GM23338 (cell line): ENCODE data around the gene PLAA. TPM values are rescaled to one million over a fixed set of nuclear protein-coding genes. Genes with fewer than 3 reads are reported as not detected.

Source experiments
- ATAC-seq: fragments of 200-7000 bp; cut with Tn5 transposase; 3 replicates; pipeline ENCODE4 v1.9.1; 2020
- DNase-seq: peaks from one replicate; pipeline ENCODE4 v3.0.0-alpha.2; 2015; ENCODE audit warnings: low spot score
- H2AFZ ChIP-seq: fragments of 200-600 bp; sonication (generic); 2 replicates; pipeline ENCODE4 v1.8.0; 2016; ENCODE audit warnings: antibody characterized with exemption, mild to moderate bottlenecking, moderate library complexity
- H3F3A ChIP-seq: fragments of 200-600 bp; sonication (generic); replicated peaks from 2 replicates; pipeline ENCODE4 v1.8.0; 2017; ENCODE audit warnings: antibody characterized with exemption, mixed run types, low read depth
- H3K27ac ChIP-seq: fragments of 200-600 bp; sonication (generic); 2 replicates; pipeline ENCODE4 v1.6.1; 2016; ENCODE audit warnings: low read depth
- H3K27me3 ChIP-seq: fragments of 200-600 bp; sonication (generic); 2 replicates; pipeline ENCODE4 v1.8.0; 2016; ENCODE audit warnings: mild to moderate bottlenecking, mixed run types, moderate library complexity; ENCODE audit not compliant: insufficient read depth
- H3K36me3 ChIP-seq: fragments of 200-600 bp; sonication (generic); 2 replicates; pipeline ENCODE4 v1.8.0; 2016; ENCODE audit warnings: mild to moderate bottlenecking; ENCODE audit not compliant: insufficient read depth
- H3K4me1 ChIP-seq: fragments of 200-600 bp; sonication (generic); 2 replicates; pipeline ENCODE4 v1.8.0; 2016; ENCODE audit warnings: mild to moderate bottlenecking, moderate library complexity; ENCODE audit not compliant: insufficient read depth
- H3K4me2 ChIP-seq: fragments of 200-600 bp; sonication (generic); 2 replicates; pipeline ENCODE4 v1.7.1; 2017; ENCODE audit warnings: mixed run types
- H3K4me3 ChIP-seq: fragments of 200-600 bp; sonication (generic); 2 replicates; pipeline ENCODE4 v1.6.1; 2016; ENCODE audit warnings: mixed run types
- H3K79me2 ChIP-seq: fragments of 200-600 bp; sonication (generic); replicated peaks from 2 replicates; pipeline ENCODE4 v1.8.0; 2017; ENCODE audit warnings: mild to moderate bottlenecking; ENCODE audit not compliant: insufficient read depth
- H3K9me2 ChIP-seq: fragments of 200-600 bp; sonication (generic); 2 replicates; pipeline ENCODE4 v1.8.0; 2017; ENCODE audit not compliant: insufficient read depth
- H4K20me1 ChIP-seq: fragments of 200-600 bp; sonication (generic); replicated peaks from 2 replicates; pipeline ENCODE4 v1.8.0; 2017; ENCODE audit warnings: mild to moderate bottlenecking; ENCODE audit not compliant: insufficient read depth
- H3K27ac Mint-ChIP-seq: 2 replicates; pipeline ENCODE4 v1.8.0; 2020; ENCODE audit warnings: inconsistent platforms, mild to moderate bottlenecking, moderate library complexity, mixed read lengths
- H3K27me3 Mint-ChIP-seq: 3 replicates; pipeline ENCODE4 v1.8.0; 2022; ENCODE audit warnings: low read depth, mild to moderate bottlenecking, moderate library complexity, mixed read lengths, inconsistent platforms; ENCODE audit not compliant: insufficient read depth, poor library complexity
- H3K36me3 Mint-ChIP-seq: 3 replicates; pipeline ENCODE4 v1.8.0; 2021; ENCODE audit warnings: low read depth, mild to moderate bottlenecking, inconsistent platforms, moderate library complexity, mixed read lengths
- H3K4me1 Mint-ChIP-seq: 3 replicates; pipeline ENCODE4 v1.8.0; 2020; ENCODE audit warnings: mild to moderate bottlenecking, inconsistent platforms, mixed read lengths
- H3K4me3 Mint-ChIP-seq: 3 replicates; pipeline ENCODE4 v1.8.0; 2021; ENCODE audit warnings: moderate library complexity, mild to moderate bottlenecking, inconsistent platforms, mixed read lengths
- H3K9me3 Mint-ChIP-seq: 3 replicates; pipeline ENCODE4 v1.8.0; 2020; ENCODE audit warnings: moderate library complexity, mild to moderate bottlenecking, inconsistent platforms, mixed read lengths
- EZH2 ChIP-seq: fragments of 200-600 bp; sonication (generic); IDR thresholded peaks from one replicate; pipeline ENCODE4 v1.8.0; 2017; ENCODE audit warnings: antibody characterized with exemption, mild to moderate bottlenecking, low read depth; ENCODE audit not compliant: unreplicated experiment
- EZH2phosphoT487 ChIP-seq: fragments of 200-600 bp; sonication (generic); IDR thresholded peaks from one replicate; pipeline ENCODE4 v1.8.1; 2018; ENCODE audit warnings: antibody characterized with exemption; ENCODE audit not compliant: unreplicated experiment
- JUNB ChIP-seq: IDR thresholded peaks from one replicate; pipeline ENCODE4 v1.6.1; 2016; ENCODE audit warnings: antibody characterized with exemption; ENCODE audit not compliant: unreplicated experiment
- POLR2AphosphoS5 ChIP-seq: IDR thresholded peaks from 2 replicates; pipeline ENCODE4 v1.6.1; 2016; ENCODE audit warnings: antibody characterized with exemption, low read depth
- STAT1 ChIP-seq: IDR thresholded peaks from one replicate; pipeline ENCODE4 v1.6.1; 2016; ENCODE audit warnings: antibody characterized with exemption; ENCODE audit not compliant: unreplicated experiment
- ZNF331 ChIP-seq: fragments of 250-450 bp; sonication (Bioruptor Pico); IDR thresholded peaks from 2 replicates; pipeline ENCODE4 v1.5.0; 2020; ENCODE audit warnings: low read depth, mild to moderate bottlenecking, moderate library complexity
- ZNF462 ChIP-seq: fragments of 250-450 bp; sonication (Bioruptor Pico); IDR thresholded peaks from 2 replicates; pipeline ENCODE4 v1.5.0; 2020; ENCODE audit warnings: mild to moderate bottlenecking, moderate library complexity
- polyA plus RNA-seq: library from polyadenylated mRNA; unstranded; fragments of >200 nt; fragmentation: Nextera tagmentation; extraction: Ambion mirVana; gene quantifications from 2 replicates; pipeline ENCODE4 v1.2.1, GENCODE V29; 2016
- total RNA-seq: library from RNA; depleted of rRNA; stranded (reverse); fragments of >200 nt; shearing (Covaris generic); gene quantifications from 2 replicates; pipeline ENCODE4 v1.2.3, GENCODE V29; 2014
- TF ChIP-seq, protein P1 (sequence below), 2 experiments: fragments of 200-600 bp in 1 of 2; sonication (generic) in 1 of 2; conservative IDR thresholded peaks; 2 replicates each; pipeline versions ENCODE4 v1.5.1 to v1.6.1; 2016 to 2017; ENCODE audit warnings: antibody characterized with exemption in 2 of 2, low read depth in 2 of 2, mild to moderate bottlenecking in 2 of 2, moderate library complexity in 1 of 2

PLAA gene
- total and polyA plus RNA-seq, 2 experiments from 2014 or later: 24.8 to 72.1 TPM

DNA sequence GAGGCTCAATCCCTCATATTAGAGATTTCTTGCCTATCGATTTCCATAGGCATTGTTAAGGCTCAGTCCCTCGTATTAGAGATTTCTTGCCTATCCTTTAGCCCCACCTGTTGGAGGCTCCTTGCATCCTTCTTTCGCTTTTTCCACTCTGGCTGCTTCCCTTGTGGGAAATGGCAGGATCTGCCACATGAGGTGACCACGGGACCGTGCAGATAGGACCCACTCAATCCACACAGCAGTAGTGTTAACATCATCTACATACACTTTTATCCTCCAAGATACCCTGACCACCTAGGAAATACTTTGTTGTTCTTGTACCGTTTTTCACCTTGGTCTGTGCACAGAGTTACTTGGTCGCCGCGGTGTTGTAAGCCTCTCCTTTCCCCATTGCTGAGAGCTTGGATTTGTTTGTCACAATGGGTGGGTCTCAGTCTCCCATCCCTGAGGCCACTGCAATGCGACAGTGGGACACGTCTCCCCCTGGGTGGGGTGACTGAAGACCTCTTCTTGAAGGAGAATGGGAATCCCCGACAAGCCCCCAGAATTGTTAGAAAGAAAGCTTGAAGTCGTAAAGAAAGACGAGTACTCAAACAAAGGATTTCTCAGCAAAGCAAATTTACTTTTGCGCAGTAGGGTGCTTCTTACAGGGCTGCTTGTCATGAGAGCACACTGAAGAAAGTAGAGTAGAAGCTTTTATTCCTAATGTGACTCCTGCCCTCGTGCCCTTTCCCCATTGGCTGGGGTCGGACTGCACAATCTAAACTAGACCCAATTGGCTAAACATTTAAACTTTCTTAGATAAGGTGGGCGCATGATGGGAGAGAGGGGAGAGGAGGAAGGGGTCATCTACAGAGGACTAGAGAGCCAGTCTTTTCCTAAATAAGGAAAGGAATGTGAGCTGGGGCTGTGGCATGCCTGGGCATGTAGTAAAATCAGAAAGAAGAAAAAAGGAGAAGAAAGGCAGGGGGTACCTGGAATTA, 29.0 kb upstream of the PLAA start:
- no peak overlapping the region for H2AFZ ChIP-seq
- no peaks in the 10 kb centered on the region for H3K27me3 ChIP-seq
- H3K27me3 Mint-ChIP-seq: peaks cover 3% of the 10 kb centered on the region
- no peak overlapping the region for H3K4me3 Mint-ChIP-seq
- 0 out of 2 replicates have a peak overlapping the region, but pooled peaks have one; percentile 5 for H3K4me3 ChIP-seq
- no peaks in the 10 kb centered on the region for H4K20me1 ChIP-seq
- 0 out of 2 replicates have a peak, but pooled peaks cover 3% of the 10 kb centered on the region for H3F3A ChIP-seq
- peaks cover 12% of the 10 kb centered on the region for H3K4me1 ChIP-seq
- DNase-seq (peak; percentile 88), ATAC-seq (peak; percentile 80)
- peaks cover 24% of the 10 kb centered on the region for H3K9me3 Mint-ChIP-seq
- no peak for TF ChIP-seq EZH2
- TF ChIP-seq, protein P1, sequence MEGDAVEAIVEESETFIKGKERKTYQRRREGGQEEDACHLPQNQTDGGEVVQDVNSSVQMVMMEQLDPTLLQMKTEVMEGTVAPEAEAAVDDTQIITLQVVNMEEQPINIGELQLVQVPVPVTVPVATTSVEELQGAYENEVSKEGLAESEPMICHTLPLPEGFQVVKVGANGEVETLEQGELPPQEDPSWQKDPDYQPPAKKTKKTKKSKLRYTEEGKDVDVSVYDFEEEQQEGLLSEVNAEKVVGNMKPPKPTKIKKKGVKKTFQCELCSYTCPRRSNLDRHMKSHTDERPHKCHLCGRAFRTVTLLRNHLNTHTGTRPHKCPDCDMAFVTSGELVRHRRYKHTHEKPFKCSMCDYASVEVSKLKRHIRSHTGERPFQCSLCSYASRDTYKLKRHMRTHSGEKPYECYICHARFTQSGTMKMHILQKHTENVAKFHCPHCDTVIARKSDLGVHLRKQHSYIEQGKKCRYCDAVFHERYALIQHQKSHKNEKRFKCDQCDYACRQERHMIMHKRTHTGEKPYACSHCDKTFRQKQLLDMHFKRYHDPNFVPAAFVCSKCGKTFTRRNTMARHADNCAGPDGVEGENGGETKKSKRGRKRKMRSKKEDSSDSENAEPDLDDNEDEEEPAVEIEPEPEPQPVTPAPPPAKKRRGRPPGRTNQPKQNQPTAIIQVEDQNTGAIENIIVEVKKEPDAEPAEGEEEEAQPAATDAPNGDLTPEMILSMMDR (conservative IDR thresholded peaks at IDR 0.05; ENCODE audit: low read depth in 2 of 2): peak; percentile 84 to 94
- H3K27ac Mint-ChIP-seq: peak overlapping the region; percentile 90
- no peaks in the 10 kb centered on the region for H3K36me3 ChIP-seq
- peaks cover 4% of the 10 kb centered on the region; the same call in 1 of the 3 replicates for H3K4me1 Mint-ChIP-seq
- H3K36me3 Mint-ChIP-seq: peaks cover 35% of the 10 kb centered on the region
- peak overlapping the region; percentile 48 for H3K4me2 ChIP-seq
- peak overlapping the region; percentile 94 for H3K27ac ChIP-seq
- H3K79me2 ChIP-seq: no peaks in the 10 kb centered on the region
- no peaks in the 10 kb centered on the region for H3K9me2 ChIP-seq

- Mint-ChIP-seq H3K27ac (0 out of 2 replicates have a peak overlapping the region, but pooled peaks have one; percentile 48), H3K36me3 (peaks cover 35% of the 10 kb centered on the region), H3K27me3 (peaks cover 3% of the 10 kb centered on the region), H3K4me1 (peaks cover 4% of the 10 kb centered on the region; the same call in 1 of the 3 replicates), H3K9me3 (peaks cover 24% of the 10 kb centered on the region), H3K4me3 (no peak overlapping the region; the same call in 2 of the 3 replicates)
- H3K27me3 ChIP-seq: no peaks in the 10 kb centered on the region
- H3K4me2 ChIP-seq: peak overlapping the region; percentile 48
- no peak for TF ChIP-seq EZH2
- TF ChIP-seq, protein P1 (conservative IDR thresholded peaks at IDR 0.05; ENCODE audit: low read depth in 2 of 2): 0 out of 4 replicates have a peak, but pooled peaks of 1 of the 2 experiments have one; percentile 24
- TF ChIP-seq EZH2phosphoT487: no peak
- TF ChIP-seq POLR2AphosphoS5: no peak
- no peak for TF ChIP-seq ZNF331 (CRISPR knock-in tag)
- TF ChIP-seq STAT1: no peak
- TF ChIP-seq JUNB: no peak
- TF ChIP-seq ZNF462: no peak
- no peak overlapping the region for H2AFZ ChIP-seq
- DNase-seq: peak; percentile 43
- peak overlapping the region; percentile 94 for H3K27ac ChIP-seq
- peak; percentile 41; the same call in 2 of the 3 replicates for ATAC-seq
- 0 out of 2 replicates have a peak overlapping the region, but pooled peaks have one; percentile 9 for H3K4me3 ChIP-seq
- H3K9me2 ChIP-seq: no peaks in the 10 kb centered on the region
- no peaks in the 10 kb centered on the region for H3K79me2 ChIP-seq
- H3K36me3 ChIP-seq: no peaks in the 10 kb centered on the region
- peaks cover 12% of the 10 kb centered on the region for H3K4me1 ChIP-seq
- H4K20me1 ChIP-seq: no peaks in the 10 kb centered on the region
- H3F3A ChIP-seq: 0 out of 2 replicates have a peak, but pooled peaks cover 3% of the 10 kb centered on the region
Observed at GRCh38 chr9:26974927-26975326, 27.9 kb upstream of the PLAA start.
